ENCODE measurements around the gene NOP16.

The NOP16 gene

GRCh38 chr5:176355400-176356178 lies 32.8 kb downstream of the NOP16 start:
- DNase-seq: no peak

GRCh38 chr5:176353533-176353932 lies 34.9 kb downstream of the NOP16 start:
- DNase-seq: no peak

- no peak for DNase-seq
Observed at GRCh38 chr5:176352116-176352878, 36.1 kb downstream of the NOP16 start.

- DNase-seq: no peak
Observed at GRCh38 chr5:176350416-176350815, 38.0 kb downstream of the NOP16 start.

GRCh38 chr5:176342766-176343458 lies 45.5 kb downstream of the NOP16 start:
- no peak for DNase-seq

GRCh38 chr5:176342158-176342483 lies 46.3 kb downstream of the NOP16 start:
- no peak for DNase-seq

- no peak for DNase-seq
Observed at GRCh38 chr5:176341325-176342157, 46.9 kb downstream of the NOP16 start.

- DNase-seq: no peak
Observed at GRCh38 chr5:176339304-176339703, 49.1 kb downstream of the NOP16 start.

GRCh38 chr5:176337913-176338312 lies 50.5 kb downstream of the NOP16 start:
- peak; percentile 14 for DNase-seq

GRCh38 chr5:176334031-176334770 lies 54.2 kb downstream of the NOP16 start:
- no peak for DNase-seq

Measured in HCEC 1CT (cell line).